PC-9 (cell line): ENCODE results near the gene TLE3. TPM values are rescaled to one million over a fixed set of nuclear protein-coding genes. Genes with fewer than 3 reads are reported as not detected.

Experiments
- BruUV-seq: library from RNA; stranded (reverse); fragments of 400-500 nt; replicated peaks from 2 replicates; lab custom pipeline; 2021; lab: Mats Ljungman, UMichigan
- CTCF ChIA-PET: fragments of 300-600 bp; sonication (Branson Sonifier 250); formaldehyde crosslinking; loops from one replicate; lab custom pipeline; 2022; ENCODE audit warnings: antibody characterized with exemption; lab: Charles Lee
- POLR2A ChIA-PET: fragments of 300-600 bp; sonication (Branson Sonifier 250); formaldehyde crosslinking; loops from one replicate; lab custom pipeline; 2022; ENCODE audit warnings: antibody characterized with exemption; ENCODE audit not compliant: unreplicated experiment; lab: Charles Lee
- DNase-seq, 2 experiments: peaks; one replicate each; pipeline versions ENCODE4 v3.0.0 to v3.0.0-alpha.2; 2015 to 2022; ENCODE audit warnings: mixed read lengths in 1 of 2
- H2AFZ ChIP-seq: fragments of 200-600 bp; sonication (generic); 2 replicates; pipeline ENCODE4 v1.8.1; 2017; ENCODE audit warnings: antibody characterized with exemption
- H3F3A ChIP-seq: fragments of 200-600 bp; sonication (generic); 2 replicates; pipeline ENCODE4 v1.8.1; 2017; ENCODE audit warnings: antibody characterized with exemption, mild to moderate bottlenecking, low read depth; ENCODE audit not compliant: insufficient read depth
- H3K27ac ChIP-seq: fragments of 200-600 bp; sonication (generic); 2 replicates; pipeline ENCODE4 v1.6.1; 2016; ENCODE audit warnings: mixed run types
- H3K27me3 ChIP-seq: fragments of 200-600 bp; sonication (generic); 2 replicates; pipeline ENCODE4 v1.6.1; 2016; ENCODE audit warnings: low read depth, mixed run types; ENCODE audit not compliant: insufficient read depth
- H3K36me3 ChIP-seq: fragments of 200-600 bp; sonication (generic); 2 replicates; pipeline ENCODE4 v1.6.1; 2016; ENCODE audit warnings: low read depth, mixed run types
- H3K4me1 ChIP-seq: fragments of 200-600 bp; sonication (generic); replicated peaks from 2 replicates; pipeline ENCODE4 v1.6.1; 2016; ENCODE audit warnings: mixed run types; ENCODE audit not compliant: insufficient read depth
- H3K4me2 ChIP-seq: fragments of 200-600 bp; sonication (generic); 2 replicates; pipeline ENCODE4 v1.6.1; 2017; ENCODE audit warnings: mixed run types
- H3K4me3 ChIP-seq: fragments of 200-600 bp; sonication (generic); 2 replicates; pipeline ENCODE4 v1.6.1; 2016; ENCODE audit warnings: mixed run types
- H3K79me2 ChIP-seq: fragments of 200-600 bp; sonication (generic); 2 replicates; pipeline ENCODE4 v1.6.1; 2017; ENCODE audit warnings: low read depth, mixed run types
- H3K9me2 ChIP-seq: fragments of 200-600 bp; sonication (generic); 2 replicates; pipeline ENCODE4 v1.8.1; 2017; ENCODE audit warnings: mild to moderate bottlenecking; ENCODE audit not compliant: insufficient read depth
- H3K9me3 ChIP-seq: fragments of 200-600 bp; sonication (generic); 2 replicates; pipeline ENCODE4 v1.8.1; 2016; ENCODE audit warnings: low read depth; ENCODE audit not compliant: insufficient read depth
- H4K20me1 ChIP-seq: fragments of 200-600 bp; sonication (generic); 2 replicates; pipeline ENCODE4 v1.8.1; 2017; ENCODE audit not compliant: insufficient read depth
- CTCF ChIP-seq: fragments of 200-600 bp; sonication (generic); conservative IDR thresholded peaks from 2 replicates; pipeline ENCODE4 v1.6.1; 2017; ENCODE audit warnings: mixed run types, antibody characterized with exemption, mild to moderate bottlenecking, moderate library complexity
- EZH2 ChIP-seq: fragments of 200-600 bp; sonication (generic); IDR thresholded peaks from 2 replicates; pipeline ENCODE4 v1.8.0; 2017; ENCODE audit warnings: antibody characterized with exemption, low read depth
- intact Hi-C: fragments of 100-400 bp; cut with micrococcal nuclease; formaldehyde crosslinking; loops from one replicate; pipeline ENCODE4 v1.10.0; 2022; ENCODE audit not compliant: unreplicated experiment
- total RNA-seq: library from RNA; stranded (reverse); gene quantifications from 2 replicates; pipeline ENCODE4 v1.2.3, GENCODE V29; 2021

Gene TLE3
- total RNA-seq, 1 experiment from 2014 or later, result 51.3 TPM

DNA sequence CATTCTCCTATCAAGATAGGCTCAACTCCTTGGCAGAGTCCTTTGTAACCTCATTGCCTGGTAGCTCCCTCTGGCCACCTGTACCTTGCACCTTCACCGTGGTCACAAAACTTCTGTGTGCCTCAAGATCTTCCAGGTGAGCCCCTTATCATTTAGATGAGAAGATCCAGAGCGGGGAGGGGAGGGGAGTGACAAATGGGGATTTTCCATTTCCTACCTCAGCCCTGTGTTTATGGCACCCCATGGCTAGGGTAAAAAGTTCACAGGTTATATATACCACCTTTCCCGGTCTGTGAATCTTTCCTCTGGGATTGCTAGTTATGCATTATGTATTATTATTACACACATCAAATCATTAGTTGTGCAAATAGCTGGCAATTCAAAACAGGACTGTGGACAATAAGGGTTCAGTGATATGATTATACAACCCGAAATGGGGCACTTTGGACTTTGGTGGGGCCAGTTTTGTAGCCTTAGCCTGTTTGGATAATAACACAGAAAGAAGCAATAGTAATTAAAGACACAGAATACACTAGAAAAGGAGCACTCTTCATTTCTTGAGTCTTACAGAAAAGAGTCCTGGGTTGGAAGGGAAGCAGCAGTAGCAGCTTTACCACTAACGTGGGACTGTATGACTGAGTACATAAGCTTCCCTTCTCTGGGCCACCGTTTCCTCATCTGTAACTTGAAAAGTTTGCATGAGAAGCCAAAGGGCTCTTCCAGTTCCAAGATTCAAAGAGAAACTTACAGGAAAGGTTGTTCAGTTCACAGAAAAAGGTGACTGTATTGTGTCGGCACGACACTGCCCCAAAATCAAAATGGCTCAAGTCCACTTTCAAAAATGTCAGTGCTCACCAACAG lies 7.1 kb downstream of the TLE3 start:
- Histone ChIP-seq H3K36me3 (peaks cover 21% of the 10 kb centered on the region; the same call in 1 of the 2 replicates), H3K79me2 (peaks cover 83% of the 10 kb centered on the region)
- CTCF ChIA-PET, result interaction anchor here (0.6 kb wide), 1 partner anchor 68 kb away, joined by 3 read pairs; no protein-coding TSS in a partner anchor

GRCh38 chr15:70089692-70089971 lies 8.1 kb downstream of the TLE3 start:
- peaks cover 73% of the 10 kb centered on the region for H3K79me2 ChIP-seq
- no peak for DNase-seq
- intact Hi-C loops, result no loop called here
- no peak for TF ChIP-seq EZH2
- TF ChIP-seq CTCF, result no peak
- CTCF ChIA-PET, result no interaction called here
- H4K20me1 ChIP-seq, result peaks cover 71% of the 10 kb centered on the region
- H3K27me3 ChIP-seq, result no peaks in the 10 kb centered on the region
- H3K9me3 ChIP-seq, result no peaks in the 10 kb centered on the region
- H3K9me2 ChIP-seq, result no peaks in the 10 kb centered on the region
- no TSS peak for BruUV-seq
- no peak overlapping the region for H3K4me3 ChIP-seq
- POLR2A ChIA-PET, result no interaction called here
- H3K4me1 ChIP-seq, result peaks cover 40% of the 10 kb centered on the region
- H3K4me2 ChIP-seq, result no peak overlapping the region
- no peak overlapping the region for H2AFZ ChIP-seq
- no peak overlapping the region for H3K27ac ChIP-seq
- peaks cover 24% of the 10 kb centered on the region for H3F3A ChIP-seq
- peaks cover 21% of the 10 kb centered on the region; the same call in 1 of the 2 replicates for H3K36me3 ChIP-seq

More for the DNA sequence above, 7.1 kb downstream of the TLE3 start:
- peaks cover 43% of the 10 kb centered on the region for H3K4me1 ChIP-seq
- H4K20me1 ChIP-seq, result peaks cover 69% of the 10 kb centered on the region
- intact Hi-C loops, result loop anchor here (5.0 to 10.0 kb wide), 7 partner anchors 93 to 554 kb away; no protein-coding TSS in a partner anchor
- H3K9me3 ChIP-seq, result no peaks in the 10 kb centered on the region
- no peak overlapping the region for H3K4me2 ChIP-seq
- DNase-seq, result no peak
- TF ChIP-seq CTCF (no peak), EZH2 (no peak)
- no peaks in the 10 kb centered on the region for H3K27me3 ChIP-seq
- H3K27ac ChIP-seq, result no peak overlapping the region
- POLR2A ChIA-PET, result interaction anchor here (0.7 kb wide), 1 partner anchor 828 kb away, joined by 6 read pairs; no protein-coding TSS in a partner anchor
- H2AFZ ChIP-seq, result no peak overlapping the region
- H3K9me2 ChIP-seq, result no peaks in the 10 kb centered on the region
- BruUV-seq, result no TSS peak
- no peak overlapping the region for H3K4me3 ChIP-seq
- peaks cover 26% of the 10 kb centered on the region for H3F3A ChIP-seq

DNA sequence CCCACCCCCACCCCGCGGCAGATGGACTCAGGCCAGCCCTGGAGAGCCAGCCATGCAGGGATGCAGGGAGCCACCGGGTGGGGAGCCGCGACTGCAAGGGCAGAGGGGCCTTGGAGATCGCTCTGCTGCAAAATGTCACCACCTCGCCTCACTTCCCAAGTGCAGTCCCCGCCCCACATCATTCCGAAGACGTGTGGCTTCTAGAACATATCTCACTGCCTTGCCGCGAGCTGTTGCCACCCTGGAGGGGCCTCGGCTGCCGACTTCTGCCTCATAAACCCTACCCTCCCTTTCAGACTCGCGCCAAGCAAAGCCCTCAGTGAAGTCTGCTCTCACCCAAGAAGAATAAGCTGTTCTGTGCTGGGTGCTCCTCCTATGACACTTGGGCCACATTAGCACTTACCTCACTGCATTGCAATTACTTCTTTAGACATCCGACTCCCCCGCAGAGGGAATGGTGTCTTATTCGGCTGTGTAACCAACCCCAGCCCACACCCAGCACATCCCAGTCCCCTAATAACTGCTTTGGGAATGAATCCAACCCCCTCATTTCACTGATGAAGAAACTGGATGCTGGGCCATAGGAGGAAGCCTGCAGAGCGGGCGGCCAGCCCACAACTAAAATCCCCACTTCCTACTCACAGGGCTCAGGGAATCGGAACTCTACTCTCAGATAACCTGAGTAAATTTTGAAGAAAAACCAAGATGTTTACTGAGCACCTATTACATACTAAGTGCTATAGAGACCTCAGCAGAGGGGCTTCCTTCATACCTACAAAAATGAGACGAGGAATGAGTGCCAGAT lies 8.6 kb downstream of the TLE3 start:
- Histone ChIP-seq H3K36me3 (peaks cover 26% of the 10 kb centered on the region), H4K20me1 (peaks cover 73% of the 10 kb centered on the region)

More for the DNA sequence above, 8.6 kb downstream of the TLE3 start:
- Histone ChIP-seq H3K4me3 (no peak overlapping the region), H3K9me3 (no peaks in the 10 kb centered on the region), H3K27me3 (no peaks in the 10 kb centered on the region), H3K79me2 (peaks cover 68% of the 10 kb centered on the region), H2AFZ (no peak overlapping the region), H3F3A (peaks cover 19% of the 10 kb centered on the region), H3K4me2 (no peak overlapping the region), H3K9me2 (no peaks in the 10 kb centered on the region), H3K4me1 (peaks cover 34% of the 10 kb centered on the region), H3K27ac (no peak overlapping the region)
- BruUV-seq, result no TSS peak
- no peak for TF ChIP-seq CTCF
- TF ChIP-seq EZH2, result no peak
- CTCF ChIA-PET, result no interaction called here
- no peak for DNase-seq
- POLR2A ChIA-PET, result no interaction called here
- intact Hi-C loops, result no loop called here
